ENCODE measurements around the gene RPUSD3. TPM values are rescaled to one million over a fixed set of nuclear protein-coding genes. Genes with fewer than 3 reads are reported as not detected.

RPUSD3 gene
- total and polyA plus RNA-seq, 9 of the 15 experiments (the other 6 are each of a cell fraction or from before 2014, with no cell fraction given): 13.8 to 99.0 (median 59.3) TPM

DNA sequence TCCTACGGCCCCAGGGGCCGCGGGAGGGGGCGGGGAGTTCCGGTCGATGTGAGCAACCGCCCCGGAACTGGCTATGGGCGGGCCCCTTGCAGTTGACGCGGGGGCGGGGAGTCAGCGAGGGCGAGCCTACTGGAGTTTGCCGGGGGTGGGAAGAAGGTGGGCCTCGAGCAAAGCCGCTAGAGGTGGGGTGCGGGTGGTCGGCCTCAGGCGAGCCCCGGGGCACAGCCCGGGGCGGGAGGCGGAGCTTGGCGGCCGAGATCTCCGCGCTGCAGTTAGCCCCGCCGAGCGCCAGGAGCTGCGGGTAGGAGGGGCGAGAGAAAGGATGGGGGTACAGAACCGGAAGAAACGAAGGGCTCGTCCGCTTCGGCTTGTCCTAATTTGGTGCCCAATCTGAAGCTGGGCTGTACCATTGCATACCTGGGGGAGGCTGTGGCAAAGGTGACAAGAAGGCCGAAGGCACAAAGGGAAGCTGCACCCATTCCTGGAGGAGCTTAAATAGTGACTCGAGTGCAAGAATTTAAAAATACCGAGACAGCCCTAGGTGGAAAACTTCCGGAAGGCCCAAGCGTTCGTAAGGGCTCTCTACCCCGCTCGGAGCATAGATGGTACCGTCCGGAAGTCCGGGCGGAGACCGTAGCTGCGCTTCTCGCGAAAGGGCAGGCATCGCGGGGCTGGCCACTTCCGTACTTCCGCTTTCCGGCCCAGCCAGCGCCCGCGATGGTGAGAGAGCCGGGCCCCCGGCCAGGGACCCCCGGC is 51.2 kb downstream of the RPUSD3 start, which contains the start of the genes ARPC4 and TADA3 (continued):
- TF ChIP-seq, protein P1, sequence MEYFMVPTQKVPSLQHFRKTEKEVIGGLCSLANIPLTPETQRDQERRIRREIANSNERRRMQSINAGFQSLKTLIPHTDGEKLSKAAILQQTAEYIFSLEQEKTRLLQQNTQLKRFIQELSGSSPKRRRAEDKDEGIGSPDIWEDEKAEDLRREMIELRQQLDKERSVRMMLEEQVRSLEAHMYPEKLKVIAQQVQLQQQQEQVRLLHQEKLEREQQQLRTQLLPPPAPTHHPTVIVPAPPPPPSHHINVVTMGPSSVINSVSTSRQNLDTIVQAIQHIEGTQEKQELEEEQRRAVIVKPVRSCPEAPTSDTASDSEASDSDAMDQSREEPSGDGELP (CRISPR knock-in tag; IDR thresholded peaks at IDR 0.05; ENCODE audit: borderline replicate concordance): peak; percentile 73
- TF ChIP-seq NR2C1 (IDR thresholded peaks at IDR 0.05) (no peak), NR2C1 (tag; IDR thresholded peaks at IDR 0.05) (no peak), MXI1 (IDR thresholded peaks at IDR 0.05; ENCODE audit: low read depth, low read length) (0 out of 2 replicates have a peak, but pooled peaks have one; percentile 48), ZNF217 (CRISPR knock-in tag; IDR thresholded peaks at IDR 0.05) (no peak), ZNF24 (IDR thresholded peaks at IDR 0.05) (no peak), ZBTB17 (CRISPR knock-in tag; IDR thresholded peaks at IDR 0.05) (peak; percentile 38; the same call in 1 of the 2 replicates), POLR2A (conservative IDR thresholded peaks at IDR 0.05) (peak; percentile 93), ZNF717 (CRISPR knock-in tag; IDR thresholded peaks at IDR 0.05) (no peak), GATA2 (CRISPR knock-in tag; IDR thresholded peaks at IDR 0.05) (no peak)
- TF ChIP-seq, protein P2, sequence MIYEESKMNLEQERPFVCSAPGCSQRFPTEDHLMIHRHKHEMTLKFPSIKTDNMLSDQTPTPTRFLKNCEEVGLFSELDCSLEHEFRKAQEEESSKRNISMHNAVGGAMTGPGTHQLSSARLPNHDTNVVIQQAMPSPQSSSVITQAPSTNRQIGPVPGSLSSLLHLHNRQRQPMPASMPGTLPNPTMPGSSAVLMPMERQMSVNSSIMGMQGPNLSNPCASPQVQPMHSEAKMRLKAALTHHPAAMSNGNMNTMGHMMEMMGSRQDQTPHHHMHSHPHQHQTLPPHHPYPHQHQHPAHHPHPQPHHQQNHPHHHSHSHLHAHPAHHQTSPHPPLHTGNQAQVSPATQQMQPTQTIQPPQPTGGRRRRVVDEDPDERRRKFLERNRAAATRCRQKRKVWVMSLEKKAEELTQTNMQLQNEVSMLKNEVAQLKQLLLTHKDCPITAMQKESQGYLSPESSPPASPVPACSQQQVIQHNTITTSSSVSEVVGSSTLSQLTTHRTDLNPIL (CRISPR knock-in tag; IDR thresholded peaks at IDR 0.05): no peak
- TF ChIP-seq, protein P3, sequence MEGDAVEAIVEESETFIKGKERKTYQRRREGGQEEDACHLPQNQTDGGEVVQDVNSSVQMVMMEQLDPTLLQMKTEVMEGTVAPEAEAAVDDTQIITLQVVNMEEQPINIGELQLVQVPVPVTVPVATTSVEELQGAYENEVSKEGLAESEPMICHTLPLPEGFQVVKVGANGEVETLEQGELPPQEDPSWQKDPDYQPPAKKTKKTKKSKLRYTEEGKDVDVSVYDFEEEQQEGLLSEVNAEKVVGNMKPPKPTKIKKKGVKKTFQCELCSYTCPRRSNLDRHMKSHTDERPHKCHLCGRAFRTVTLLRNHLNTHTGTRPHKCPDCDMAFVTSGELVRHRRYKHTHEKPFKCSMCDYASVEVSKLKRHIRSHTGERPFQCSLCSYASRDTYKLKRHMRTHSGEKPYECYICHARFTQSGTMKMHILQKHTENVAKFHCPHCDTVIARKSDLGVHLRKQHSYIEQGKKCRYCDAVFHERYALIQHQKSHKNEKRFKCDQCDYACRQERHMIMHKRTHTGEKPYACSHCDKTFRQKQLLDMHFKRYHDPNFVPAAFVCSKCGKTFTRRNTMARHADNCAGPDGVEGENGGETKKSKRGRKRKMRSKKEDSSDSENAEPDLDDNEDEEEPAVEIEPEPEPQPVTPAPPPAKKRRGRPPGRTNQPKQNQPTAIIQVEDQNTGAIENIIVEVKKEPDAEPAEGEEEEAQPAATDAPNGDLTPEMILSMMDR (IDR thresholded peaks at IDR 0.05 in 2 of 3, conservative IDR thresholded peaks at IDR 0.05 in 1 of 3; ENCODE audit: insufficient read depth in 2 of 3, low read depth in 1 of 3, low read length in 3 of 3): peak in 1 of 3 experiments; percentile 18; a peak in 1 of 6 replicates
- TF ChIP-seq, protein P4, sequence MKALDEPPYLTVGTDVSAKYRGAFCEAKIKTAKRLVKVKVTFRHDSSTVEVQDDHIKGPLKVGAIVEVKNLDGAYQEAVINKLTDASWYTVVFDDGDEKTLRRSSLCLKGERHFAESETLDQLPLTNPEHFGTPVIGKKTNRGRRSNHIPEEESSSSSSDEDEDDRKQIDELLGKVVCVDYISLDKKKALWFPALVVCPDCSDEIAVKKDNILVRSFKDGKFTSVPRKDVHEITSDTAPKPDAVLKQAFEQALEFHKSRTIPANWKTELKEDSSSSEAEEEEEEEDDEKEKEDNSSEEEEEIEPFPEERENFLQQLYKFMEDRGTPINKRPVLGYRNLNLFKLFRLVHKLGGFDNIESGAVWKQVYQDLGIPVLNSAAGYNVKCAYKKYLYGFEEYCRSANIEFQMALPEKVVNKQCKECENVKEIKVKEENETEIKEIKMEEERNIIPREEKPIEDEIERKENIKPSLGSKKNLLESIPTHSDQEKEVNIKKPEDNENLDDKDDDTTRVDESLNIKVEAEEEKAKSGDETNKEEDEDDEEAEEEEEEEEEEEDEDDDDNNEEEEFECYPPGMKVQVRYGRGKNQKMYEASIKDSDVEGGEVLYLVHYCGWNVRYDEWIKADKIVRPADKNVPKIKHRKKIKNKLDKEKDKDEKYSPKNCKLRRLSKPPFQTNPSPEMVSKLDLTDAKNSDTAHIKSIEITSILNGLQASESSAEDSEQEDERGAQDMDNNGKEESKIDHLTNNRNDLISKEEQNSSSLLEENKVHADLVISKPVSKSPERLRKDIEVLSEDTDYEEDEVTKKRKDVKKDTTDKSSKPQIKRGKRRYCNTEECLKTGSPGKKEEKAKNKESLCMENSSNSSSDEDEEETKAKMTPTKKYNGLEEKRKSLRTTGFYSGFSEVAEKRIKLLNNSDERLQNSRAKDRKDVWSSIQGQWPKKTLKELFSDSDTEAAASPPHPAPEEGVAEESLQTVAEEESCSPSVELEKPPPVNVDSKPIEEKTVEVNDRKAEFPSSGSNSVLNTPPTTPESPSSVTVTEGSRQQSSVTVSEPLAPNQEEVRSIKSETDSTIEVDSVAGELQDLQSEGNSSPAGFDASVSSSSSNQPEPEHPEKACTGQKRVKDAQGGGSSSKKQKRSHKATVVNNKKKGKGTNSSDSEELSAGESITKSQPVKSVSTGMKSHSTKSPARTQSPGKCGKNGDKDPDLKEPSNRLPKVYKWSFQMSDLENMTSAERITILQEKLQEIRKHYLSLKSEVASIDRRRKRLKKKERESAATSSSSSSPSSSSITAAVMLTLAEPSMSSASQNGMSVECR (CRISPR knock-in tag; IDR thresholded peaks at IDR 0.05): no peak; the same call in 1 of the 2 replicates
- TF ChIP-seq, protein P5, sequence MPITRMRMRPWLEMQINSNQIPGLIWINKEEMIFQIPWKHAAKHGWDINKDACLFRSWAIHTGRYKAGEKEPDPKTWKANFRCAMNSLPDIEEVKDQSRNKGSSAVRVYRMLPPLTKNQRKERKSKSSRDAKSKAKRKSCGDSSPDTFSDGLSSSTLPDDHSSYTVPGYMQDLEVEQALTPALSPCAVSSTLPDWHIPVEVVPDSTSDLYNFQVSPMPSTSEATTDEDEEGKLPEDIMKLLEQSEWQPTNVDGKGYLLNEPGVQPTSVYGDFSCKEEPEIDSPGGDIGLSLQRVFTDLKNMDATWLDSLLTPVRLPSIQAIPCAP (CRISPR knock-in tag; IDR thresholded peaks at IDR 0.05; ENCODE audit: borderline replicate concordance): no peak
- TF ChIP-seq, protein P6, sequence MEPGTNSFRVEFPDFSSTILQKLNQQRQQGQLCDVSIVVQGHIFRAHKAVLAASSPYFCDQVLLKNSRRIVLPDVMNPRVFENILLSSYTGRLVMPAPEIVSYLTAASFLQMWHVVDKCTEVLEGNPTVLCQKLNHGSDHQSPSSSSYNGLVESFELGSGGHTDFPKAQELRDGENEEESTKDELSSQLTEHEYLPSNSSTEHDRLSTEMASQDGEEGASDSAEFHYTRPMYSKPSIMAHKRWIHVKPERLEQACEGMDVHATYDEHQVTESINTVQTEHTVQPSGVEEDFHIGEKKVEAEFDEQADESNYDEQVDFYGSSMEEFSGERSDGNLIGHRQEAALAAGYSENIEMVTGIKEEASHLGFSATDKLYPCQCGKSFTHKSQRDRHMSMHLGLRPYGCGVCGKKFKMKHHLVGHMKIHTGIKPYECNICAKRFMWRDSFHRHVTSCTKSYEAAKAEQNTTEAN (CRISPR knock-in tag; IDR thresholded peaks at IDR 0.05): no peak

Data from K562 (cell line).